WTC11 (cell line): ENCODE data around the gene TRPV5.

ENCODE experiments used
- CBFB ChIP-seq: sonication (generic); formaldehyde crosslinking; IDR thresholded peaks from 2 replicates; pipeline ENCODE4 v1.8.1; 2022; ENCODE audit warnings: mild to moderate bottlenecking, low read depth, missing genetic modification reagents
- ETV6 ChIP-seq: sonication (generic); formaldehyde crosslinking; IDR thresholded peaks from 2 replicates; pipeline ENCODE4 v1.8.1; 2022; ENCODE audit warnings: mild to moderate bottlenecking, missing genetic modification reagents
- ZBTB21 ChIP-seq: sonication (generic); formaldehyde crosslinking; IDR thresholded peaks from 2 replicates; pipeline ENCODE4 v1.8.1; 2023; ENCODE audit warnings: mild to moderate bottlenecking, missing genetic modification reagents, borderline replicate concordance
- TF ChIP-seq, protein P1 (sequence below): fragments of 200-600 bp; IDR thresholded peaks from 2 replicates; pipeline ENCODE4 v1.8.0; 2022; ENCODE audit warnings: antibody characterized with exemption
- TF ChIP-seq, protein P2 (sequence below): sonication (generic); formaldehyde crosslinking; IDR thresholded peaks from 2 replicates; pipeline ENCODE4 v1.8.0; 2022; ENCODE audit warnings: mild to moderate bottlenecking, missing genetic modification reagents

DNA sequence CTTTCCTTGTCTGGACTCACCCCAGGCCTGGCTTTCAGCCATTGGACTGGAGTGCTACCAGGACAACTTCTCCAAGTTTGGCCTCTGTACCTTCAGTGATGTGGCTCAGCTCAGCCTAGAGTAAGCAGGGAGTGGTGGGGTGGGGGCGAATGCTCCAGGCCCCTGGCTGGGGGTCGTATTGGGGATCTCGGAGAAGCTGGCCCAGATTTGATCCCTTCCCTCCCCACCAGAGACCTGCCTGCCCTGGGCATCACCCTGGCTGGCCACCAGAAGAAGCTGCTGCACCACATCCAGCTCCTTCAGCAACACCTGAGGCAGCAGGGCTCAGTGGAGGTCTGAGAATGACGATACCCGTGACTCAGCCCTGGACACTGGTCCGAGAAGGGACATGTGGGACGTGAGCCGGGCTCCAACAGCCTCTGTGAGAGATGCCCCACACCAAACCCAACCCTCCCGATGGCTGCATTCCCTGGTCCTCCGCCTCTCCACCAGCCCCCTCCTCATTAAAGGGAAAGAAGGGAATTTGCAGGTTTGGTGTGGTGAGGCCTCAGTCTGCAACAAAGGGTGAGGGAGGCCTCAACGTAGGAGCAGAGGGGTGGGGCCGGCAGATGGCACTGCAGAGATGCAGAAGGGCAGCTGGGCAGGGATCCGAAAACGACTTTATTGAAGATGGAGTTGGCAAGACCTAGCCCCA lies 62.8 kb downstream of the TRPV5 start:
- TF ChIP-seq, protein P1, sequence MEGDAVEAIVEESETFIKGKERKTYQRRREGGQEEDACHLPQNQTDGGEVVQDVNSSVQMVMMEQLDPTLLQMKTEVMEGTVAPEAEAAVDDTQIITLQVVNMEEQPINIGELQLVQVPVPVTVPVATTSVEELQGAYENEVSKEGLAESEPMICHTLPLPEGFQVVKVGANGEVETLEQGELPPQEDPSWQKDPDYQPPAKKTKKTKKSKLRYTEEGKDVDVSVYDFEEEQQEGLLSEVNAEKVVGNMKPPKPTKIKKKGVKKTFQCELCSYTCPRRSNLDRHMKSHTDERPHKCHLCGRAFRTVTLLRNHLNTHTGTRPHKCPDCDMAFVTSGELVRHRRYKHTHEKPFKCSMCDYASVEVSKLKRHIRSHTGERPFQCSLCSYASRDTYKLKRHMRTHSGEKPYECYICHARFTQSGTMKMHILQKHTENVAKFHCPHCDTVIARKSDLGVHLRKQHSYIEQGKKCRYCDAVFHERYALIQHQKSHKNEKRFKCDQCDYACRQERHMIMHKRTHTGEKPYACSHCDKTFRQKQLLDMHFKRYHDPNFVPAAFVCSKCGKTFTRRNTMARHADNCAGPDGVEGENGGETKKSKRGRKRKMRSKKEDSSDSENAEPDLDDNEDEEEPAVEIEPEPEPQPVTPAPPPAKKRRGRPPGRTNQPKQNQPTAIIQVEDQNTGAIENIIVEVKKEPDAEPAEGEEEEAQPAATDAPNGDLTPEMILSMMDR = no peak
- TF ChIP-seq ZBTB21 (CRISPR knock-in tag) (no peak), ETV6 (CRISPR knock-in tag) (no peak), CBFB (CRISPR knock-in tag) (no peak)
- TF ChIP-seq, protein P2, sequence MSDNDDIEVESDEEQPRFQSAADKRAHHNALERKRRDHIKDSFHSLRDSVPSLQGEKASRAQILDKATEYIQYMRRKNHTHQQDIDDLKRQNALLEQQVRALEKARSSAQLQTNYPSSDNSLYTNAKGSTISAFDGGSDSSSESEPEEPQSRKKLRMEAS (CRISPR knock-in tag) = no peak
